H9 (cell line): ENCODE measurements around the gene CRYGN. TPM values are rescaled to one million over a fixed set of nuclear protein-coding genes. Genes with fewer than 3 reads are reported as not detected.

ENCODE experiments used
- DNase-seq: peaks from one replicate; pipeline ENCODE4 v3.0.0-alpha.2; 2017
- H2AFZ ChIP-seq: one replicate; pipeline ENCODE4 v1.6.1; 2013; ENCODE audit warnings: mild to moderate bottlenecking, low read length, control low read depth, moderate library complexity
- H2AK5ac ChIP-seq: 2 replicates; pipeline ENCODE4 v1.6.1; 2013; ENCODE audit warnings: low read length, control low read depth, mixed read lengths; ENCODE audit not compliant: insufficient read length
- H2BK120ac ChIP-seq: one replicate; pipeline ENCODE4 v1.6.1; 2013; ENCODE audit warnings: low read depth, mild to moderate bottlenecking, low read length, control low read depth, inconsistent platforms; ENCODE audit not compliant: poor library complexity, severe bottlenecking
- H2BK12ac ChIP-seq: 2 replicates; pipeline ENCODE4 v1.6.1; 2013; ENCODE audit warnings: low read length, control low read depth, mixed read lengths, low read depth; ENCODE audit not compliant: insufficient read length
- H2BK15ac ChIP-seq: 2 replicates; pipeline ENCODE4 v1.6.1; 2013; ENCODE audit warnings: low read depth, low read length, control low read depth
- H2BK20ac ChIP-seq: one replicate; pipeline ENCODE4 v1.6.1; 2013; ENCODE audit warnings: low read depth, mild to moderate bottlenecking, low read length, control low read depth, inconsistent platforms; ENCODE audit not compliant: poor library complexity, severe bottlenecking
- H2BK5ac ChIP-seq: 2 replicates; pipeline ENCODE4 v1.6.1; 2013; ENCODE audit warnings: low read length, control low read depth, mixed read lengths; ENCODE audit not compliant: insufficient read length
- H3K14ac ChIP-seq: 2 replicates; pipeline ENCODE4 v1.6.1; 2013; ENCODE audit warnings: low read length, control low read depth; ENCODE audit not compliant: insufficient read depth
- H3K18ac ChIP-seq: 2 replicates; pipeline ENCODE4 v1.6.1; 2013; ENCODE audit warnings: low read depth, mild to moderate bottlenecking, mixed read lengths, low read length, control low read depth; ENCODE audit not compliant: insufficient read length
- H3K23ac ChIP-seq: 2 replicates; pipeline ENCODE4 v1.6.1; 2013; ENCODE audit warnings: low read length, control low read depth, mixed read lengths, low read depth; ENCODE audit not compliant: insufficient read length
- H3K23me2 ChIP-seq: 2 replicates; pipeline ENCODE4 v1.6.1; 2013; ENCODE audit warnings: low read depth, mild to moderate bottlenecking, mixed read lengths, low read length, control low read depth; ENCODE audit not compliant: insufficient read length, poor library complexity, severe bottlenecking
- H3K27ac ChIP-seq: 2 replicates; pipeline ENCODE4 v1.5.1; 2013; ENCODE audit warnings: low read length, control low read depth, mixed read lengths, low read depth; ENCODE audit not compliant: insufficient read length
- H3K27me3 ChIP-seq: 2 replicates; pipeline ENCODE4 v1.6.1; 2013; ENCODE audit warnings: low read length, control low read depth, inconsistent platforms; ENCODE audit not compliant: insufficient read depth
- H3K4ac ChIP-seq: 2 replicates; pipeline ENCODE4 v1.6.1; 2013; ENCODE audit warnings: low read depth, mild to moderate bottlenecking, control low read depth, inconsistent platforms, low read length, moderate library complexity
- H3K4me1 ChIP-seq: 2 replicates; pipeline ENCODE4 v1.6.1; 2013; ENCODE audit warnings: low read length, control low read depth, inconsistent platforms; ENCODE audit not compliant: insufficient read depth
- H3K4me2 ChIP-seq: 2 replicates; pipeline ENCODE4 v1.6.1; 2013; ENCODE audit warnings: low read length, control low read depth, mixed read lengths; ENCODE audit not compliant: insufficient read length, insufficient read depth
- H3K56ac ChIP-seq: 2 replicates; pipeline ENCODE4 v1.6.1; 2013; ENCODE audit warnings: low read depth, mild to moderate bottlenecking, mixed read lengths, low read length, control low read depth; ENCODE audit not compliant: insufficient read length
- H3K79me1 ChIP-seq: 2 replicates; pipeline ENCODE4 v1.6.1; 2013; ENCODE audit warnings: low read depth, mild to moderate bottlenecking, moderate library complexity, low read length, control low read depth, inconsistent platforms; ENCODE audit not compliant: insufficient read depth, poor library complexity, severe bottlenecking
- H3K79me2 ChIP-seq: 2 replicates; pipeline ENCODE4 v1.6.1; 2013; ENCODE audit warnings: low read length, control low read depth, inconsistent platforms; ENCODE audit not compliant: insufficient read depth
- H3K9ac ChIP-seq: 2 replicates; pipeline ENCODE4 v1.6.1; 2013; ENCODE audit warnings: low read length, control low read depth, mixed read lengths; ENCODE audit not compliant: insufficient read length; ENCODE audit errors: extremely low read depth
- H3K9me3 ChIP-seq: one replicate; pipeline ENCODE4 v1.6.1; 2013; ENCODE audit warnings: low read depth, low read length, inconsistent platforms; ENCODE audit not compliant: control insufficient read depth
- H3T11ph ChIP-seq: one replicate; pipeline ENCODE4 v1.6.1; 2013; ENCODE audit warnings: mild to moderate bottlenecking, low read length, control low read depth, inconsistent platforms
- H4K20me1 ChIP-seq: one replicate; pipeline ENCODE4 v1.6.1; 2013; ENCODE audit not compliant: control insufficient read depth, insufficient read length, insufficient read depth
- H4K5ac ChIP-seq: 2 replicates; pipeline ENCODE4 v1.6.1; 2013; ENCODE audit warnings: low read depth, mild to moderate bottlenecking, mixed read lengths, low read length, control low read depth; ENCODE audit not compliant: insufficient read length
- H4K8ac ChIP-seq: replicated peaks from 2 replicates; pipeline ENCODE4 v1.6.1; 2013; ENCODE audit warnings: low read length, control low read depth, mixed read lengths, low read depth; ENCODE audit not compliant: insufficient read length
- H4K91ac ChIP-seq: 2 replicates; pipeline ENCODE4 v1.6.1; 2013; ENCODE audit warnings: low read depth, mild to moderate bottlenecking, moderate library complexity, mixed read lengths, low read length, control low read depth; ENCODE audit not compliant: insufficient read length
- H3K27ac Mint-ChIP-seq, 3 experiments: 2 replicates in 2 of 3; 3 replicates in 1 of 3; pipeline ENCODE4 v1.8.0; 2020 to 2021; ENCODE audit warnings: mixed read lengths in 3 of 3, mild to moderate bottlenecking in 1 of 3, moderate library complexity in 1 of 3
- H3K27me3 Mint-ChIP-seq: 2 replicates; pipeline ENCODE4 v1.8.0; 2021; ENCODE audit warnings: low read depth, mild to moderate bottlenecking, moderate library complexity, mixed read lengths
- H3K36me3 Mint-ChIP-seq, 3 experiments: 2 replicates in 2 of 3; 3 replicates in 1 of 3; pipeline ENCODE4 v1.8.0; 2020 to 2021; ENCODE audit warnings: low read depth in 3 of 3, mixed read lengths in 3 of 3; ENCODE audit not compliant: insufficient read depth in 1 of 3
- H3K4me1 Mint-ChIP-seq, 2 experiments: 2 replicates each; pipeline ENCODE4 v1.8.0; 2020; ENCODE audit warnings: mixed read lengths in 2 of 2
- H3K4me3 Mint-ChIP-seq, 2 experiments: 2 replicates in 1 of 2; 3 replicates in 1 of 2; pipeline ENCODE4 v1.8.0; 2020 to 2021; ENCODE audit warnings: mild to moderate bottlenecking in 2 of 2, mixed read lengths in 2 of 2, moderate library complexity in 1 of 2
- H3K9me3 Mint-ChIP-seq, 2 experiments: 2 replicates in 1 of 2; 3 replicates in 1 of 2; pipeline ENCODE4 v1.8.0; 2020; ENCODE audit warnings: mild to moderate bottlenecking in 2 of 2, mixed read lengths in 2 of 2, moderate library complexity in 1 of 2
- CTCF ChIP-seq: fragments of 200-600 bp; sonication (generic); conservative IDR thresholded peaks from 3 replicates; pipeline ENCODE4 v1.8.0; 2021; ENCODE audit warnings: antibody characterized with exemption, mild to moderate bottlenecking
- WGBS: extraction: QIAGEN DNeasy Blood & Tissue Kit; methylation state at CpG from one replicate; pipeline ENCODE4 v1.1.7; 2013; ENCODE audit warnings: missing lambda C conversion rate, low lambda C conversion rate, mixed read lengths; ENCODE audit not compliant: insufficient read length; ENCODE audit errors: extremely low coverage; 5-methylcytosine and 5-hydroxymethylcytosine counted together
- total RNA-seq: library from RNA; stranded (reverse); gene quantifications from 2 replicates; pipeline ENCODE4 v1.2.1, GENCODE V29; 2021

Gene CRYGN
- total RNA-seq, 1 experiment from 2014 or later: 1.8 TPM

GRCh38 chr7:151422212-151422611 lies 17.7 kb downstream of the CRYGN start:
- WGBS: no CpG with 5 or more reads among the region's 5 CpGs
- no peak overlapping the region for H3K27ac Mint-ChIP-seq
- no peak overlapping the region for H3K9ac ChIP-seq

More at GRCh38 chr7:151422212-151422611, 17.7 kb downstream of the CRYGN start:
- H3K79me2 ChIP-seq: no peaks in the 10 kb centered on the region
- H2AK5ac ChIP-seq: no peak overlapping the region
- no peaks in the 10 kb centered on the region for H4K20me1 ChIP-seq
- TF ChIP-seq CTCF: no peak
- no peak overlapping the region for H2BK5ac ChIP-seq
- H3K4ac ChIP-seq: no peak overlapping the region
- Mint-ChIP-seq H3K27me3 (peaks cover 69% of the 10 kb centered on the region), H3K4me1 (peaks cover 4 to 10% of the 10 kb centered on the region in 2 experiments; a peak in 2 of 4 replicates), H3K36me3 (peaks cover 0 to 13% (median 0%) of the 10 kb centered on the region in 3 experiments; a peak in 2 of 7 replicates), H3K4me3 (no peak overlapping the region), H3K9me3 (peaks cover 7 to 29% of the 10 kb centered on the region in 2 experiments; a peak in 4 of 5 replicates)
- H3K18ac ChIP-seq: no peak overlapping the region
- no peak overlapping the region for H4K91ac ChIP-seq
- H2BK20ac ChIP-seq: no peak overlapping the region
- H2BK15ac ChIP-seq: no peak overlapping the region
- no peak overlapping the region for H3K56ac ChIP-seq
- H4K8ac ChIP-seq: no peak overlapping the region
- H2BK12ac ChIP-seq: no peak overlapping the region
- no peak overlapping the region for H2BK120ac ChIP-seq
- no peaks in the 10 kb centered on the region for H3K23me2 ChIP-seq
- no peak for DNase-seq
- H3K27ac ChIP-seq: no peak overlapping the region
- no peak overlapping the region for H3T11ph ChIP-seq
- H3K4me2 ChIP-seq: no peak overlapping the region
- no peak overlapping the region for H4K5ac ChIP-seq
- H3K4me1 ChIP-seq: no peaks in the 10 kb centered on the region
- no peak overlapping the region for H2AFZ ChIP-seq
- H3K14ac ChIP-seq: no peak overlapping the region
- H3K27me3 ChIP-seq: no peaks in the 10 kb centered on the region
- H3K79me1 ChIP-seq: no peaks in the 10 kb centered on the region
- no peaks in the 10 kb centered on the region for H3K9me3 ChIP-seq
- no peak overlapping the region for H3K23ac ChIP-seq
